HEK293 (cell line): ENCODE results near the gene ABCA7.

ENCODE experiments used
- CTCF ChIA-PET: fragments of 350-600 bp; formaldehyde crosslinking; extraction: SDS; loops from one replicate; lab custom pipeline; 2021; ENCODE audit warnings: antibody characterized with exemption; lab: Yijun Ruan, JAX
- POLR2A ChIA-PET: fragments of 300-600 bp; formaldehyde crosslinking; extraction: SDS; loops from one replicate; lab custom pipeline; 2020; ENCODE audit warnings: antibody characterized with exemption, inconsistent platforms; lab: Yijun Ruan, JAX
- H3K27ac ChIP-seq: fragments of 200-500 bp; sonication (Bioruptor generic); 2 replicates; pipeline ENCODE4 v1.5.1; 2014; ENCODE audit warnings: low read depth, low read length, control low read depth, inconsistent platforms; ENCODE audit errors: extremely low read depth
- H3K36me3 ChIP-seq, 2 experiments: fragments of 200-500 bp in 1 of 2; sonication (Bioruptor generic) in 1 of 2; 1 replicate in 1 of 2; 2 replicates in 1 of 2; pipeline ENCODE4 v1.5.1; 2014 to 2017; ENCODE audit warnings: inconsistent platforms in 2 of 2, low read length in 2 of 2; ENCODE audit not compliant: control insufficient read depth in 2 of 2, insufficient read depth in 1 of 2
- H3K4me1 ChIP-seq: fragments of 200-500 bp; sonication (Bioruptor generic); 2 replicates; pipeline ENCODE4 v1.5.1; 2014; ENCODE audit warnings: mild to moderate bottlenecking, low read length, inconsistent platforms; ENCODE audit not compliant: control insufficient read depth, insufficient read depth
- H3K4me3 ChIP-seq: 2 replicates; pipeline ENCODE4 v1.5.1; 2011; ENCODE audit warnings: low read depth, mild to moderate bottlenecking, control low read depth, low read length, moderate library complexity
- H3K9me3 ChIP-seq: fragments of 200-500 bp; sonication (Bioruptor generic); 2 replicates; pipeline ENCODE4 v1.5.1; 2014; ENCODE audit warnings: low read depth, low read length, inconsistent platforms; ENCODE audit not compliant: control insufficient read depth, insufficient read depth
- FEZF1 ChIP-seq: fragments of 450-650 bp; formaldehyde crosslinking; IDR thresholded peaks from 2 replicates; pipeline ENCODE4 v1.5.1; 2016; ENCODE audit warnings: missing biosample characterization, missing genetic modification characterization
- HIC1 ChIP-seq: fragments of 450-650 bp; formaldehyde crosslinking; IDR thresholded peaks from 2 replicates; pipeline ENCODE4 v1.5.1; 2016; ENCODE audit warnings: missing biosample characterization, missing genetic modification characterization
- KLF9 ChIP-seq: fragments of 450-650 bp; formaldehyde crosslinking; IDR thresholded peaks from 2 replicates; pipeline ENCODE4 v1.5.1; 2016; ENCODE audit warnings: missing biosample characterization, missing genetic modification characterization, low read depth
- ZBTB1 ChIP-seq: fragments of 450-650 bp; formaldehyde crosslinking; IDR thresholded peaks from 2 replicates; pipeline ENCODE4 v1.5.1; 2016; ENCODE audit warnings: missing biosample characterization, missing genetic modification characterization
- ZBTB26 ChIP-seq: fragments of 450-650 bp; formaldehyde crosslinking; optimal IDR thresholded peaks from 2 replicates; pipeline ENCODE3; 2016; ENCODE audit warnings: missing biosample characterization, mild to moderate bottlenecking, missing genetic modification characterization
- ZFP37 ChIP-seq: fragments of 450-650 bp; formaldehyde crosslinking; IDR thresholded peaks from 2 replicates; pipeline ENCODE4 v1.5.1; 2016; ENCODE audit warnings: missing biosample characterization, missing genetic modification characterization
- ZNF132 ChIP-seq: fragments of 450-650 bp; formaldehyde crosslinking; IDR thresholded peaks from 2 replicates; pipeline ENCODE4 v1.5.1; 2017; ENCODE audit warnings: missing biosample characterization, missing genetic modification characterization, borderline replicate concordance
- ZNF174 ChIP-seq: fragments of 450-650 bp; formaldehyde crosslinking; IDR thresholded peaks from 2 replicates; pipeline ENCODE4 v1.5.0; 2017; ENCODE audit warnings: missing biosample characterization, mild to moderate bottlenecking, missing genetic modification characterization
- ZNF280C ChIP-seq: fragments of 450-650 bp; formaldehyde crosslinking; IDR thresholded peaks from 2 replicates; pipeline ENCODE4 v1.5.1; 2016; ENCODE audit warnings: missing biosample characterization, missing genetic modification characterization
- ZNF335 ChIP-seq: fragments of 450-650 bp; formaldehyde crosslinking; conservative IDR thresholded peaks from 2 replicates; pipeline ENCODE4 v1.5.1; 2016; ENCODE audit warnings: missing biosample characterization, missing genetic modification characterization
- ZNF341 ChIP-seq: fragments of 450-650 bp; formaldehyde crosslinking; IDR thresholded peaks from 2 replicates; pipeline ENCODE4; 2016; ENCODE audit warnings: low read depth, missing biosample characterization, missing genetic modification characterization
- ZNF548 ChIP-seq: fragments of 450-650 bp; formaldehyde crosslinking; IDR thresholded peaks from 2 replicates; pipeline ENCODE4 v1.5.1; 2016; ENCODE audit warnings: missing biosample characterization, missing genetic modification characterization
- ZNF639 ChIP-seq: fragments of 450-650 bp; formaldehyde crosslinking; IDR thresholded peaks from 2 replicates; pipeline ENCODE4 v1.5.1; 2016; ENCODE audit warnings: missing biosample characterization, missing genetic modification characterization
- ZNF654 ChIP-seq: fragments of 450-650 bp; formaldehyde crosslinking; IDR thresholded peaks from 2 replicates; pipeline ENCODE4 v1.5.1; 2016; ENCODE audit warnings: low read depth, missing biosample characterization, missing genetic modification characterization
- ZNF660 ChIP-seq: fragments of 450-650 bp; IDR thresholded peaks from 2 replicates; pipeline ENCODE4 v1.5.1; 2018; ENCODE audit warnings: missing biosample characterization, mild to moderate bottlenecking, missing genetic modification characterization
- ZNF76 ChIP-seq: fragments of 450-650 bp; formaldehyde crosslinking; IDR thresholded peaks from 2 replicates; pipeline ENCODE4; 2016; ENCODE audit warnings: low read depth, missing biosample characterization, missing genetic modification characterization, borderline replicate concordance
- ZNF785 ChIP-seq: fragments of 450-650 bp; formaldehyde crosslinking; IDR thresholded peaks from 2 replicates; pipeline ENCODE4 v1.5.1; 2016; ENCODE audit warnings: missing biosample characterization, missing genetic modification characterization
- ZNF792 ChIP-seq: fragments of 450-650 bp; formaldehyde crosslinking; IDR thresholded peaks from 2 replicates; pipeline ENCODE4 v1.5.1; 2016; ENCODE audit warnings: missing biosample characterization, missing genetic modification characterization
- TF ChIP-seq, protein P1 (sequence below): fragments of 450-650 bp; formaldehyde crosslinking; IDR thresholded peaks from 2 replicates; pipeline ENCODE4 v1.5.1; 2016; ENCODE audit warnings: missing biosample characterization, missing genetic modification characterization

The ABCA7 gene

DNA sequence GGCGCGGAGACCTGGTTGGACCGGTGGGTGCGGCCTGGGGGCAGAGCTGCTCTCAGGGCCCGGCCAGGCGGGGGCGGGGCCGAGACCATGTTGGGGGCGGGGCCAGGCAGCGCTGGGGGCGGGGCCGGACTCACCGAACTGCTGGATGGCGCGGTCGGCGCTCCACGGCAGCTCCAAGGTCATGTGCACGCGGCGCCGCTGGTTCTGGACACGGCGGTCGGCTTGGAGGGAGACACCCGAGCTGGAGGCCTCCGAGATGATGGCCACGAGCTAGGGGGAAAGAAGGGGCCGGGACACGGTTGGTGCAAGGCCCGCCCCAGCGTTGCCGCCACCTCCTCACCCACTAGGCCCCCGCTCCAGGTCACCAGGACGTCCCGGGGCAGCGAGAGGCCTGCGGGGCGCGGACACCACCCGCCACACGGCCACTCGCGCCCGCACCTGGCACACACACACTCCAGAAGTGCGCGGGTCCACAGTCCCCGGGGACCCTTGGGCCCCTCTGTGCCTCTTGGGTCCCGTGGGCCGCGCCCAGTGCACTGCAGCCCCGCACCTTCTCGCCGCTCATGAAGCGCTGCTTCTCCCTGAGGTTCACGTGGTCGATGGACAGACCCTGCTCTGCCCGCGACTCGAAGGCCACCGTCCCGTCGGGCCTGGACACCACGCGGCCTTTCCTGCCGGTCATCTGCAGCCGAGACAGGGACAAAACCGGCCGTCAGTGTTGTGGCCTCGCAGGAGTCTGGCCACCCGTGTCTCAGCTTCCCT is 72.5 kb downstream of the ABCA7 start (continued):
- no peak for TF ChIP-seq ZBTB26 (tag by site-specific recombination)
- TF ChIP-seq, protein P1, sequence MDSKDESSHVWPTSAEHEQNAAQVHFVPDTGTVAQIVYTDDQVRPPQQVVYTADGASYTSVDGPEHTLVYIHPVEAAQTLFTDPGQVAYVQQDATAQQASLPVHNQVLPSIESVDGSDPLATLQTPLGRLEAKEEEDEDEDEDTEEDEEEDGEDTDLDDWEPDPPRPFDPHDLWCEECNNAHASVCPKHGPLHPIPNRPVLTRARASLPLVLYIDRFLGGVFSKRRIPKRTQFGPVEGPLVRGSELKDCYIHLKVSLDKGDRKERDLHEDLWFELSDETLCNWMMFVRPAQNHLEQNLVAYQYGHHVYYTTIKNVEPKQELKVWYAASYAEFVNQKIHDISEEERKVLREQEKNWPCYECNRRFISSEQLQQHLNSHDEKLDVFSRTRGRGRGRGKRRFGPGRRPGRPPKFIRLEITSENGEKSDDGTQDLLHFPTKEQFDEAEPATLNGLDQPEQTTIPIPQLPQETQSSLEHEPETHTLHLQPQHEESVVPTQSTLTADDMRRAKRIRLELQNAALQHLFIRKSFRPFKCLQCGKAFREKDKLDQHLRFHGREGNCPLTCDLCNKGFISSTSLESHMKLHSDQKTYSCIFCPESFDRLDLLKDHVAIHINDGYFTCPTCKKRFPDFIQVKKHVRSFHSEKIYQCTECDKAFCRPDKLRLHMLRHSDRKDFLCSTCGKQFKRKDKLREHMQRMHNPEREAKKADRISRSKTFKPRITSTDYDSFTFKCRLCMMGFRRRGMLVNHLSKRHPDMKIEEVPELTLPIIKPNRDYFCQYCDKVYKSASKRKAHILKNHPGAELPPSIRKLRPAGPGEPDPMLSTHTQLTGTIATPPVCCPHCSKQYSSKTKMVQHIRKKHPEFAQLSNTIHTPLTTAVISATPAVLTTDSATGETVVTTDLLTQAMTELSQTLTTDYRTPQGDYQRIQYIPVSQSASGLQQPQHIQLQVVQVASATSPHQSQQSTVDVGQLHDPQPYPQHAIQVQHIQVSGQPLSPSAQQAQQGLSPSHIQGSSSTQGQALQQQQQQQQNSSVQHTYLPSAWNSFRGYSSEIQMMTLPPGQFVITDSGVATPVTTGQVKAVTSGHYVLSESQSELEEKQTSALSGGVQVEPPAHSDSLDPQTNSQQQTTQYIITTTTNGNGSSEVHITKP, result no peak
- no peak for TF ChIP-seq ZBTB1 (tag by site-specific recombination)
- 0 out of 2 replicates have a peak, but pooled peaks have one; percentile 30 for TF ChIP-seq KLF9 (tag by site-specific recombination)
- TF ChIP-seq FEZF1 (tag by site-specific recombination), result no peak
- TF ChIP-seq ZNF548 (tag by site-specific recombination), result no peak
- TF ChIP-seq HIC1, result peak; percentile 11; the same call in 1 of the 2 replicates
- no peak for TF ChIP-seq ZNF785 (tag by site-specific recombination)
- TF ChIP-seq ZNF792 (tag by site-specific recombination), result no peak
- TF ChIP-seq ZFP37 (tag by site-specific recombination), result no peak

DNA sequence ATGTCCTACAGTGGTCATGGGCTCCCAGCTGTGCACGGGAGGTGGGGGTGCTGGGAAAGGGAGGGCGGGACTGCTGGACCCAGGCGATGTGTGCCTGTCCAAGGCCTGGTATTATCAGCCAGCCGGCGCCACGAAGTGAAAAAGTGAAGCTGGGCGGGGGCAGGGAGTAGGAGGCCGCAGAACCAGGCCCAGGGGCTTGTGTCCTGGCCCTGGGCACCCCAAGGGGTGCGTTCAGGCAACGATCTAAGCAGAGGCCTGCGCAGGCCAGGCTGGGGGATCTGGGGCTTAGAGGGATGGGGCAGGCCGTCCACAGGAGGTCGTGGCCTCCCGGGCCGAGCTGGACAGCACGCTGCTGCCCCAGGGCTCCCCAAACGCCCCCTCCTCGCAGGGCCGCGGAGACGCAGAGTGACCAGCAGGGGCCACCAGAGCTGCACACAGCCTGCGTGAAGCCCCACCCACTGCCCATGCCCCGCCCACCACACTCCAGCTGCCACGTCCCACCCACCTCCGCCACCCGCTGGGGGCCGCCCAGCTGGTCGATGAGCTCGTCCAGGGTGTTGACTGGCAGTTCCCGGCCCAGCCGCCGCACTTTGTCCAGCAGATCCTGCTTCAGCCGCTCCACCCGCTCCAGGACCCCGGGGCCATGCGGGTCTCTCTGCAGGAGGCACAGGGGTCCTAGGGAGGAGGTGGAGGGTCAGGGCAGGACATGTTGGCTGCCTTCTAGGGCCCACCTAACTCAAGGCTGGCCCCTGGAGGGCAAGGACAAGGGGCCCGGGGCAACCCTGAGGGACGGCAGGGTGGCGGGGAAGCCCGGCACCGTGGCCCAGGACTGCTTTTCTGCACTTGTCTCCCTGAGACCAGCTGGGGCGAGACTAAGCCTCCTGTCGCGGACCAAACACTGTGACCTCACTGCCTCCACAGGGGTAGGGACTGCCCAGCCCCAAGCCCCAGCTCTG is 73.4 kb downstream of the ABCA7 start:
- Histone ChIP-seq H3K27ac (no peak overlapping the region), H3K4me1 (peaks cover 4% of the 10 kb centered on the region; the same call in 1 of the 2 replicates), H3K9me3 (no peaks in the 10 kb centered on the region), H3K36me3 (peaks cover 0 to 46% of the 10 kb centered on the region in 2 experiments; a peak in 1 of 3 replicates), H3K4me3 (no peak overlapping the region)
- ChIA-PET POLR2A (interaction anchor here (0.5 to 1.7 kb wide), 11 partner anchors 9 to 156 kb away, joined by 3 to 8 read pairs (median 4); partner anchors contain the start of genes ABCA7, CBARP, CIRBP and GPX4), CTCF (interaction anchor here (0.6 to 3.9 kb wide), 29 partner anchors 10 to 388 kb away, joined by 3 to 40 read pairs (median 4); partner anchors contain the start of genes CBARP, GPX4 and RNU6-2)
- peak; percentile 38; the same call in 1 of the 2 replicates for TF ChIP-seq HIC1
- TF ChIP-seq ZNF341, result peak; percentile 84
- peak; percentile 64 for TF ChIP-seq ZNF654 (tag by site-specific recombination)
- TF ChIP-seq ZNF174 (tag by site-specific recombination), result no peak
- peak; percentile 49; the same call in 1 of the 2 replicates for TF ChIP-seq ZNF639 (tag by site-specific recombination)
- TF ChIP-seq ZNF132 (tag by site-specific recombination), result no peak
- no peak for TF ChIP-seq ZNF280C (tag by site-specific recombination)
- peak; percentile 58; the same call in 1 of the 2 replicates for TF ChIP-seq ZNF660 (tag by site-specific recombination)
- TF ChIP-seq ZNF76 (tag by site-specific recombination), result peak; percentile 25; the same call in 1 of the 2 replicates
- peak; percentile 31; the same call in 1 of the 2 replicates for TF ChIP-seq ZNF335 (tag by site-specific recombination)
